Right ventricle myocardium inferior (tissue), 1 donor: Measurements from ENCODE around the gene DDR2. TPM values are rescaled to one million over a fixed set of nuclear protein-coding genes. Genes with fewer than 3 reads are reported as not detected.

Source experiments
- total RNA-seq: library from RNA; stranded (reverse); fragmentation: NEBNext Ultra II Directional; extraction: Animal tissue kit (Norgen Biotek cat#: 25700); gene quantifications from one replicate; pipeline ENCODE4 v1.2.1, GENCODE V29; 2021
- donor health status: DM: no; HTN: yes; CAD: no; lungs with severe emphysema.

Gene DDR2
- total RNA-seq, 1 donor from 2014 or later = 34.4 TPM

Other genes with a start within 250 kb of the DDR2 start
- 0.24 TPM for gene SH2D1B, start 220.3 kb upstream of the DDR2 start, total RNA-seq
- gene UHMK1, start 134.6 kb upstream of the DDR2 start, total RNA-seq = 21.6 TPM
- gene UAP1, start 70.7 kb upstream of the DDR2 start, total RNA-seq = 28.9 TPM
- 4.2 TPM for gene HSD17B7, start 158.2 kb downstream of the DDR2 start, total RNA-seq
- gene CCDC190, start 228.7 kb downstream of the DDR2 start, total RNA-seq = 0.35 TPM